ENCODE results near the gene POLN. TPM values are rescaled to one million over a fixed set of nuclear protein-coding genes. Genes with fewer than 3 reads are reported as not detected.

POLN gene
- total RNA-seq, 1 donor from 2014 or later = 7.6 TPM

DNA sequence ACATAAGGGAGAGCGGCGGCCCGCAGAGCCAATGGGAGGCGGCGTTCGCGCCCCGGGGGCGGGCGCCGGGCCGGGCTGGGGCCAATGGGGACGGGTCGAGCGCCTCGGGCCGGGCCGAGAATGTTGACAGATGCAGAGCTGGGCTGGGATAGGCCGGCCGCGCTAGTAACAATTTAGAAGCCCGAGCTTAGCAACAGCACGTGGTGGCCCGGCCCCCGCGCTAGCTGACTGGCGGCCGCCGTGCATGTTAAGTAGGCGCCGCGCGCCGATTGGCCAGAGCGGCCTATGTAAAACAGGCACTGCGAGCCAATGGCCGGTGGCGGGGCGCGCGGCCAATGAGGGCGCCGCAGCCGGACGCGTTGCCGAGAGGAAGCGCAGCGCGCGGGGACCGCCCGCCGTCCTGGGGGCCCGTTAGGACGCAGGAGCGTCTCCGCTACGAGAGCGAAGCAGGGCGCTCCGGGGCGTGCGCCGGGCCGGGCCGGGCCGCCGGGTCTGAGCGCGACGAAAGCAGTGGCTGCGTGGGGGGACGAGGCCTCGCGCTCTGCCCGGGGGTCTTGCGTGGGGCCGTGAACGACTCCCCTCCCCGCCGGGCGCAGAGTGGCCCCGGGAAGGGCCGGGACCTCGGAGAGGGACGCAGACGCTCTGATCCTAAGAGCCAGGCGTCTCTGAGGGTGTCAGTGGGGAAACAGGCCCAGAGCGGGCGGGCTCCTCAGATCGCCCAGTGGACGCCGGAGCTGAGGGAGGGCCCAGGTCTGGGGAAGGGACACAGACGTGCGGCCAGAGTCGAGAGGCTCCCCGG is 20.4 kb upstream of the POLN start:
- DNase-seq = peak; percentile 100

- DNase-seq = no peak
Observed at GRCh38 chr4:2261853-2262144, 19.9 kb upstream of the POLN start, which contains the start of gene MXD4. Gene MXD4 (minus strand): TSS chr4:2262109. CDS start chr4:2261980, 129 bp downstream.

DNA sequence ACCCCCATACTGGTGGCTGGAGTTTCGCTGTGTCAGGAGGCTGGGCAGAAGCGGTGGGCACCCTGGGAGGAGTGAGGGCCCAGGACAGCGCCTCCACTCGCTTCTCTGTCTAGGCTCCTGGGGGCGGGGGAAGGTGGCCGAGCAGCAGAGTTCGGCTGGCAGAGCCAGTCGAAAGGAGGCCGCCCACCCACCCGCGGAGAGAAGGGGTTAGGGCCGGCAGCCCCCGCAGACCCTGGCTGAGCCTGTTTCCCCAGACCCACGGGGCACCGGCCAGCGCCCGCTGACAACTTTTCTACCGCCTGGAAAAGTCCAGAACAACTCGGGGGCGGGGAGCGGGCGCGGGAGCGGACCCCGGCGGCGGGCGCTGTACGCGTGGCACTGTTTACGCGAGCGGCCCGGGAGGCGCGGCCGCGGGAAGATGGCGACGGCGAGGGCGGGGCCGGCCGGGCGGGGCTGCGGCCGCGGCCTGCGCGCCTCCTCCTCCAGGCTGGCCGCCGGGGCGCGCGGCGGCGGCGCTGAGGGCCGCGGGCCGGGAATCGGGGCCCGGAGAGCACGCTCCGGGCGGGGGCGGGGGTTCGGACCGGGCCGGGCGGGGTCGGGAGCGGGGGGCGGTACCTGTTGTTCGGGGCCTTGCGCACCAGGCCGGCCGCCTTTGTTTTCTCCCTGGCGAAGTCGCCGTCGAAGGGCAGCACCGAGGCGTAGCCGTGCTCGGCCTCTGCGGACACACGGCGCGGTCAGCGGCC is 19.4 kb upstream of the POLN start:
- peak; percentile 66 for DNase-seq

DNA sequence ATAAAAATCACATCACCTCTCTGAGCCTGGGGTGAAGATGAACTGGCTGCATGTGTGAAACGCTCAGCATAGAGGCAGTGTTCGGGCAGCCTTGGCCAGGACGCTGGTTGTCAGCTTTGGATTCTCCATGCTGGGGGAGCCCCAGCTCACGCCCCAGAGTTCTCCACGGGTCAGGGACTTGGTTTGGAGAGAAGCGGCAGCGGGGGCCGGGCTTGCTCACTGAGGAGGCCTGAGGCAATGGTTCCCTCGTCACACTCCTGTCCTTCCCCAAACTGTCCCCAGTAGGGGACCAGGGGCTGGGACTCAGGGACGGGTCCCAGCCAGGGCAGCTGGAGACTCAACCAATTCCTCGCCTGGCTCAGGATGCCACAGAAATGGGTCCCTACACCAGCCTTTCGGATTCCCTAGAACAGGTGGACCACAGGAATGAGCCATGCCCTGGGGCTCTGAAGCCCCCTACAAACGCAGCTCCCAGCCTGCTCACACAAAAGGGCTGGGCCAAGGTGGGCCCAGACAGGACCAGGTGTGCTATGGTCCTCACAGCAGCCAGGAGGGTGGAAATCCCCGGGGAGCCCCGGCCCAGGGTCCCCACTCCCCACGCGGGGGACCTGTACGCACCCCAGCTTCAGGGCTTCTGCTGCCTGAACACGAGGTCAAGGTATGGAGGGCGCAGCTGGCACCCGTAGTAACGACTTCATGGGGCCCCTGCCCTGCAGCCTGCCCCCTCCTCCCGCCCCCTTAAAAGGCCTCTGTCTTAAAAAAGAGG is 18.6 kb upstream of the POLN start:
- no peak for DNase-seq

DNA sequence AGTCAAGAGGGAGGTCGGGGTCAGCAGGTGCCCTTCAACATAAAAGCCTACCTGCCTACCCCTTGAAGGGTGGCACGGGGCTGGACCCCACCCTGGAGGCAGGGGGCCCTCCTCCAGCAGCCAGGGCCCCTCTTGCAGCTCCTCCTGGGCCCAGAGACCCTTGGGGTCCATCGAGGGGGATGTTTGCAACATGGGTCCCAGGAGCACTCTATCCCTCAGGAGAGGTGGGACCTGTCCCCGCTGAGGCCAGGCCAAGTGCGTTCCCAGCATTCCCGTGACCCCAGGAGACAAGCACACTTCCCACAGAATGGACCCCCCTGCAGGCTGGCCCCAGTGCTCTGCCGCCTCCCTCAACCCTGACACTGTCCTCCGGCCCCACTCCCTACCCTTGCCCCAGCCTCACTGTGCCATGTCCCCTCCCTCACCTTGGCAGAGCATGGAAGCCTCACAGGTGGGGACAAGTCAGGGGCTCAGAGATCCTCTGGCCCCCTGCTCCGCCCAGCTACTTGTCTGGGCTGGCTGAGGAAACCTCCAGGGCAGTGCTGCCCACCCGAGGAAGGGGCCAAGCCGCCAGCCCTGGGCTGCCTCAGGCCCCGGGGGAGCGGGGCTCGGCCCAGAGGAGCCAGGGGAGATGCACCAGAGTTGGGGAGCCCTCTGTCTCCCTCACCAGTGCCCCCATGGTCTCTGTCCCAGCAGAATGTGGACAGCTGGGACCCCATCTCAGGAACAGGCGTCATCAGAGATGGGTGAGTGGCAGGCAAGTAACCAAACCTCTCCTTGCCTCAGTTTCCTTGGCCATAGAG is 17.8 kb upstream of the POLN start:
- no peak for DNase-seq

- DNase-seq = no peak
Observed at GRCh38 chr4:2259036-2259540, 17.2 kb upstream of the POLN start.

GRCh38 chr4:2258091-2259035 is 16.4 kb upstream of the POLN start:
- no peak for DNase-seq

- no peak for DNase-seq
Observed at GRCh38 chr4:2257361-2258081, 15.6 kb upstream of the POLN start.

DNA sequence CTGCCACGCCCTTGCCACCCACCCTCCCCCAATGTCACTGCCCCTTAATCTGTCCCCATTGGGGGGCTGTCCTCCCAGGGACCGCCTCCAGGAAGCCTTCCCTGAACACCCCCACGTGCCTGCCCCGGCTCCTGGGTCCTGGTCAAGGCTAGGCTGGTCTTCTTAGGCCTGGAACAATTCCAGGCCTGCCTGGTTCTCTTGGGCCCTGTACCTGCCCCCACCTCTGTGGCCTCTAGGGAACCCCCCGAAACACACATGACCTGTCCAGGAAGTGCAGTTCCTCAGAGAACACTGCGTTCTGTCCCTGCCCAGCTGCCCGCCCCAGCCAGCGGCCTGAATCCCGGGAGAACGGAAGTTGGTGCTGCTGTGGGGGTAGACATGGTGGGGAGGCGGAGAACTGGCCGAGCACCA is 14.9 kb upstream of the POLN start:
- DNase-seq = no peak

DNA sequence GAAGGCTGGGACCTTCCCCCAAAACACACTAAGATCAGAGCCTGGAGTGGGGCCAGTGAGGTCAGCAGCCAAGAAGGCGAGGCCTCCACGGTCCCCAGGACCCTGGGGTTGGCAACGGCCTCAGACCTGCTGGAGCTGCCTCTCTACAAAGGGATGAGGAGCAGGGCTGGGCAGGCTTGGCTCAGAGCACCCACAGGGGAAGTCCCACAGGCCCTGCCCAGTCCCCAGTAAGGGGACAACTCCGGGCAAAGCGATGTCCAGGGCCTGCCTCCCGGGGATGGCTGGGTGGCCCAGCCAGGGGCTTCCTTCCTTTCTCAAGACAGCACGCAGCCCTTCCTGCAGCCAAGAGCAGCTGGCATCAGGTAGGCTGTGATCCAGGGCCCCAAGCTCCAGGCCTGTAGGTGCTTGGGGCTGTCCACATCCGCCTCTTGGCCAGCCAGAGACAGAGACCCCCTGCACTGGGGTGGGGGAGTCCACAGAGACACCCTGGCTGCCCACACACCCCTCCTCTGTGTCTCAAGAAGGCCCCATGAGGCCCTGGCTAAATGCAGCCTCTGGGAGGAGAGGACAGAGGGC is 14.3 kb upstream of the POLN start:
- DNase-seq = peak; percentile 31

DNA sequence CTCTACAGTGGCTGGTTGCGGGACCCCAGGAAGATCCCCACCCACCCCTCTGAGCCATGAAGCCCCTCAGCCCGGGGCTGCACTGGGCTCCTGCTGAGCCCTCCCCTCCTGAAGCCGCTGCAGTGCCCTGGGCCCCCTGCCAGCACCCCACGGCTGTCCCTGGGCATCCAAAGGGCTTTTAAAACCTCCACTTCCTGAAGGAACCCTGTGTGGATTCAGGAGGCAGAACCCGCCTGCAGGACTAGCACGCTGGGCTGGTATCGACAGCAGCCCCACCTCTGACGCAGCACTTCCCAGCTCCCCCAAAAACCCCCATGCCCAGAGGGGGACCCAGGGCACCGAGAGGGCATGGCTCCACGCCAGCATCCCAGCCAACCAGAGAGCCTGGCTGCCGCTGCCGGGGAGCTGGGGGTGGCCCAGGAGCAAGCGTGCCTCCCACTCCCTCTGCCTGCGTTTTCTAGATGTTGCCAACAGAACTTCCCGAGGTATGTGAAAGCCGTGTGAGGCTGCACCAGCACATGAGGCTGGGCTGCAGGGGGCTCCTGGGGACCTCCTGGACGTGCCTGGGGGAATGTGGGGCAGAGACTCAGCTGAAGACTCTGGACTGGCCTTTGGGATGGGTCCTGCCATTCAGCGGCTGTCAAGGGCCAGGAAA is 13.7 kb upstream of the POLN start:
- peak; percentile 54 for DNase-seq

DNA sequence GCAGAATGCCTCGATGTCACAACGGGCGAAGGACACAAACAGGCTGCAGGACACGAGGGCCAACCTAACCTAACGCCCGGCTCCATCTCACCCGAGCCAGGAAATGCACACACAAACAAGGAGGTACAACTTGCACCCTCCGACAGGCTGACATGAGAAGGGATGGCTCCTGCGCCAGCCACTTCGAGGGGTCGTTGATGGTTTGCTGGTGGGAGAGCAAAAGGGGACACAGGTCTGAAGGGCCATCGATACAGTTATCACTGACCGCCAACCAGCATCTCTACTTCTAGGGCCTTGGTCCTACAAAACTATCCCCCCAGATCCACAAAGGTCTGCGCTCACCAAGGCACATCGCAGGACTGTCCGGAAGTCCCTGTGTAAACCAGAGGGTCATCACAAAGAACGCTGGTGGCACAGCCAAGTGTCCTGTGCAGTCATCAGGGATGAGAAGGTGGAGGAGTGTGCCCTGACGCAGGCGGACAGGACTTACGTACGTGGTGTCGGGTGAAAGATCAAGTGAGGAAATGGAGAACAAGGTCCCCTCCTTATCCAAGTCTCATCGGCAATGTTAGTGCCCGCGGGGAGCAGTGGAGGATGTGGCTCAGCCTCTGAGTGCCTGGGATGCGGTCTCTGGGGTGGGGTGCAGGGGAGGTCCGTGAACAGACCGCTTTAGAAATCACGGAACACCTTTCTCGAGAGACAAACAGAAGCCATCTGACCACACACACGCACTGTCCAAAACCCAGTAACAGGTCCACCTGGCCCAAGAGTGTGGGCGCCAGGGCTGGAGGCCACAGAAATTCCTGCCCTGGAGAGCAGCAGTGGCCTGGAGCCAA is 13.0 kb upstream of the POLN start:
- no peak for DNase-seq

DNA sequence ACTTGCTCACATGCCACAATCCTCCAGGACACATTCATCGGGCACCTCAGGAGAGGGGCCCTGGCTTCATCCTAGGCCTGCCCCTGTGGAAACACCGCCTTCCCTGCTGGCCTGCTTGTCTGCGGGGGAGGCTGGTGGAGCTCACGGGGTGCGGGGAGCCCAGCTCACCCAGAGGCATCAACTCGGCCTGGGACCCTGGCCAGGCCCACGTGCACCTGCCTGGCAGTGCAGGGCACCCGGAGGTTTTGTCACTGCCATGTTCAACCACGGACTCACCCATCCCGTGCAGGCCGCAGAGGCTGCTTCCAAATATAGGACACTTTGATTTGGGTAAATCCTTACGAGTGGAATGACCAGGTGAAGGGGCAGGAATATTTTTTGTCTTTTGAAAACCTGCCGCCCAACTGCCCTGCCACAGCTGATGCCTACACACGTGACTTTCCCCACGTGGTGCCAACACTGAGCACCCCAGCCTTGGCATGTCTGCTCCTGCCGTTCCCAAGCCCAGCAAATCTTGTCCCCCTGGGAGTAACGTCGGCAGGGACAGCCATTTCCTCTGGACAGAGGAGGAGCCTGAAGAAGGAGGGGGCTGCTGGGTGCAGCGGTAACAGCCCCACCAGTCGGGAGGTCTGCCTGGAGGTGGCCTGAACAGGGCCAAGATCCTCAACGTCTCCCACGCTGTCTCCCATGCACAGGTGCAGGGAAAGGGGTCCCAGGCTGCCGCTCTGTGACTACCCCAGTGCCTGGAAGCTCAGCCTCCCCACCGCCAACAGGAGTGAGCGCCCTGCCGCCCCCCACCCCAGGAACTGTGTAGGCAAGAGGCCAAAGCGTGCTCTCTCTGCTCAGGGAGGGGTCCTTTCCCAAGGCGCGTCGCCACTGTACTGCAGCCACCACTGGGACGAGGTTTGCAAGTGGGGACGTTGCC is 11.5 kb upstream of the POLN start:
- DNase-seq = no peak

DNA sequence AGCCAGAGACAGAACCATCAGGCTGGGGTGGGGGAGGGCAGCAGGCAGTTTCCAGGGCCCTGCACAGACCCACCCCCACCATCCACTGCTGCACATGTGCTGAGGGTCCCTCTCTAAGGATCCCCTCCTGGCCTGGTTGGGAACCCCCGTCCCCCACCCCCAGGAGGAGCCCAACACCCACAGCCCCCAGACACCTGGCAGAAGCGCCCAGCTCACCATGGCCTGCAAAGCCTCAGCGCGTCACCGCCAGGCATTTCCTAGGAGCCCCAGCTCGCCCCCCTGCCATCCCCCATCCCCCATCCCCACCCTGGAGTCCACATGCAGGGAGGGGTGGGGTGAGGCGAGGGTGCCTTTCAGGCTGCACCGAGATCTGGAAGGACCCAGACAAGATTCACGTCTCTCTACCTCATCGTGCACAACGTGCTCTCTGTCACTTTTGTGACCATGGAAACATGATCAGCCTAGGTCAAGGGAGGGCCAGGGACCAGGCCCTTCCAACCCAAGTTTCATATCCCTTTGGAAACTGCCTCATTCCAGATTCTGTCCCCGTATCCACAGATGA is 10.7 kb upstream of the POLN start:
- DNase-seq = no peak

DNA sequence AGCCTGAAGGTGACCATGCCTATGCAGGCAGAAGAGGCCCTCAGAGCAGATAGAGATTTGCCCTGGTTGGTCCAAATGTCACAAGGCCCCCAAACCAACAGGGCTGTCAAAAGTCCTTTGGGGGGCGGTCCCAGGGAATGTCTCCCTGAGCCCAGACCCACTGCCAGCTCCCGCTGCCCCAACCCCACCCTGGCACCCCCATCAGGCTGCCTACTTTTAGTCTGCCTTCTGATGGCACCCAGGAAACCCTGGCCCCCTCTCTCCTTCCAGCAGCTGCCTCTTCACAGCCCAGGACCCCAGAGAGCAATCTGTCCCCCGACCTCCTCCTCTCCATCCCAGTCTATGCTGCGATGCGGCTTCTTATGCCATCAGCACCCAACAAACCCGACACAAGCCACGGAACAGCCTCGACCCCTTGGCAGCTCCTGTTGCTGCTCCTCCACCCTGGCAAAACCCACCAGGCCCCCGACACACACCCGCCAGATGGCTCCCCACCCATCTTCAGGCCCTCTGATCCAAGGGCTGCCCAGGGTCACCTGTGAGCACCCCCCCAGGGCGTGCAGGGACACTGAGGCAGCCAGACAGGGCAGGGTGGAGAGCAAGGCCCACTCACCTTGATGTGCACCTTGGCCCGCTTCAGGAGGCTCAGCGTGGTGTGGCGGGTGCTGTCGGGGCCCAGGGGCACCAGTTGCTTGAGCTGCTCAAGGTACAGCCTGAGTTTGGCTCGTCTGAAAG is 10.0 kb upstream of the POLN start:
- DNase-seq = no peak

Data from tongue (tissue), 2 donors.